ENCODE measurements around the gene GALNT2.

GALNT2 gene

DNA sequence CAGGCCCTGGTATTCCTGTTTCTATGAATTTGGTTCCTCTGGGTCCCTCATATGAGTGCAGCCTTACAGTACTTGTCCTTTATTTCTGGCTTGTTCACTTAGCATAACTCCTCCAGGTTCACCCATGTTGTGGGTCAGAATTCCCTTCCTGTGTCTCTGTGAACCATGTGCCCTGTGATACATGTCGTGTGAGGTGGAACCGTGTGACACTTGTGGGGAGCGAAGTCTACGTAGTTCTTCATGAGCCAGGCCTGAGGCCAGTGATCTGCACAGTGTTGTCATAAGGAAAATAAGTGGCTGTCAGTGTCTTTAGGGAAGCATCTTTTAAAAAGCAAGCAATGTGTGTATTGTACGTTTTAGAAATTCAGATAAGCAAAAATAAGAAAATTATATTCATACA, 122.8 kb downstream of the GALNT2 start:
- no peaks in the 10 kb centered on the region for H3K27me3 ChIP-seq (ENCODE audit: insufficient read depth, low read length, poor library complexity)
- H3K4me2 ChIP-seq (ENCODE audit: insufficient read depth, low read length), result no peak overlapping the region
- no peak overlapping the region for H3K9ac ChIP-seq (ENCODE audit: low read depth, low read length)
- ATAC-seq (ENCODE audit: insufficient read depth, low read depth) (no peak), DNase-seq (no peak)
- no peaks in the 10 kb centered on the region for H3K9me3 ChIP-seq (ENCODE audit: insufficient read depth, low read length, severe bottlenecking)
- H3K4me1 ChIP-seq (ENCODE audit: insufficient read depth, low read length), result peaks cover 38% of the 10 kb centered on the region
- peak overlapping the region; percentile 44 for H3K27ac ChIP-seq (ENCODE audit: low read length)
- H3K36me3 ChIP-seq (ENCODE audit: insufficient read depth, low read length), result peaks cover 95% of the 10 kb centered on the region
- TF ChIP-seq EZH2 (IDR thresholded peaks at IDR 0.05; ENCODE audit: borderline replicate concordance, low read depth, low read length, severe bottlenecking), result no peak
- TF ChIP-seq, protein P1, sequence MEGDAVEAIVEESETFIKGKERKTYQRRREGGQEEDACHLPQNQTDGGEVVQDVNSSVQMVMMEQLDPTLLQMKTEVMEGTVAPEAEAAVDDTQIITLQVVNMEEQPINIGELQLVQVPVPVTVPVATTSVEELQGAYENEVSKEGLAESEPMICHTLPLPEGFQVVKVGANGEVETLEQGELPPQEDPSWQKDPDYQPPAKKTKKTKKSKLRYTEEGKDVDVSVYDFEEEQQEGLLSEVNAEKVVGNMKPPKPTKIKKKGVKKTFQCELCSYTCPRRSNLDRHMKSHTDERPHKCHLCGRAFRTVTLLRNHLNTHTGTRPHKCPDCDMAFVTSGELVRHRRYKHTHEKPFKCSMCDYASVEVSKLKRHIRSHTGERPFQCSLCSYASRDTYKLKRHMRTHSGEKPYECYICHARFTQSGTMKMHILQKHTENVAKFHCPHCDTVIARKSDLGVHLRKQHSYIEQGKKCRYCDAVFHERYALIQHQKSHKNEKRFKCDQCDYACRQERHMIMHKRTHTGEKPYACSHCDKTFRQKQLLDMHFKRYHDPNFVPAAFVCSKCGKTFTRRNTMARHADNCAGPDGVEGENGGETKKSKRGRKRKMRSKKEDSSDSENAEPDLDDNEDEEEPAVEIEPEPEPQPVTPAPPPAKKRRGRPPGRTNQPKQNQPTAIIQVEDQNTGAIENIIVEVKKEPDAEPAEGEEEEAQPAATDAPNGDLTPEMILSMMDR (IDR thresholded peaks at IDR 0.05; ENCODE audit: borderline replicate concordance, extremely low read depth, low read length, poor library complexity, severe bottlenecking), result no peak
- peaks cover 99% of the 10 kb centered on the region for H4K20me1 ChIP-seq (ENCODE audit: insufficient read depth, low read length)
- H3K79me2 ChIP-seq (ENCODE audit: insufficient read depth, low read length), result peaks cover 100% of the 10 kb centered on the region
- H2AFZ ChIP-seq (ENCODE audit: low read depth, low read length), result no peak overlapping the region
- H3K4me3 ChIP-seq (ENCODE audit: low read depth in 1 of 2, low read length in 2 of 2), result no peak overlapping the region

DNA sequence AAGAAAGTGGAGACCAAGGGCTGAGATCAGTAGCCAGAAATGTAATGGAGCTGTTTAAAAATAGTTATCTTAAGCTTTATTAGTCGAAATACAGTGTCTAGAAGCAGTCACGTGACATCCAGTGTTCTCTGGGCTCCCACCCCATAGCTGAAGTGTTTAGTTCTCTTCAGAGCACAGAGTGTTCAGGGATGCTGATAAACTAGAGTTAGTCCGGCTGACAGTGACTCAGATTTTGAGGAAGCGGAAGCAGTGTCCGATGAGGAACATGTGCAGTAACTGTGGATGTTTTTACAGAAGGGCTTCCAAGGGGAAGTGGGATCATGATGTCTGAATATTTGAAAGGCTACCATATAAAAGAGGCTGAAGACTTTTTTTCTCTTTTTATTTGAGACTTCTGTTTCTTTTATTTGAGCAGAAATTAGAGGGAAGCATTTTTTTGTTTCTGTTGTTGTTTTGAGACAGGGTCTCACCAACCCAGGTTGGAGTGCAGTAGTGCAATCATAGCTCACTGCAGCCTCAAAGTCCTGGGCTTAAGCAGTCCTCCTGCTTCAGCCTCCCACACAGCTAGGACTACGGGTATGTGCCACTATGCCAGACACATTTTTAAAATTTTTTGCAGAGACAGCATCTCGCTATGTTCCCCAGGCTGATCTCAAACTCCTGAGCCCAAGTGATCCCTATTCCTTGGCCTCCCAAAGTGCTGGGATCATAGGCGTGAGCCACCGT, 124.2 kb downstream of the GALNT2 start:
- H3K4me2 ChIP-seq (ENCODE audit: insufficient read depth, low read length), result no peak overlapping the region
- H3K79me2 ChIP-seq (ENCODE audit: insufficient read depth, low read length), result peaks cover 100% of the 10 kb centered on the region
- no peaks in the 10 kb centered on the region for H3K27me3 ChIP-seq (ENCODE audit: insufficient read depth, low read length, poor library complexity)
- ATAC-seq (ENCODE audit: insufficient read depth, low read depth) (no peak), DNase-seq (no peak)
- TF ChIP-seq EZH2 (IDR thresholded peaks at IDR 0.05; ENCODE audit: borderline replicate concordance, low read depth, low read length, severe bottlenecking), result no peak
- no peaks in the 10 kb centered on the region for H3K9me3 ChIP-seq (ENCODE audit: insufficient read depth, low read length, severe bottlenecking)
- H4K20me1 ChIP-seq (ENCODE audit: insufficient read depth, low read length), result peaks cover 99% of the 10 kb centered on the region
- no peak overlapping the region for H3K27ac ChIP-seq (ENCODE audit: low read length)
- H3K36me3 ChIP-seq (ENCODE audit: insufficient read depth, low read length), result peaks cover 95% of the 10 kb centered on the region
- H3K4me1 ChIP-seq (ENCODE audit: insufficient read depth, low read length), result peaks cover 24% of the 10 kb centered on the region
- no peak overlapping the region for H2AFZ ChIP-seq (ENCODE audit: low read depth, low read length)
- no peak overlapping the region for H3K9ac ChIP-seq (ENCODE audit: low read depth, low read length)
- H3K4me3 ChIP-seq (ENCODE audit: low read depth in 1 of 2, low read length in 2 of 2), result no peak overlapping the region

DNA sequence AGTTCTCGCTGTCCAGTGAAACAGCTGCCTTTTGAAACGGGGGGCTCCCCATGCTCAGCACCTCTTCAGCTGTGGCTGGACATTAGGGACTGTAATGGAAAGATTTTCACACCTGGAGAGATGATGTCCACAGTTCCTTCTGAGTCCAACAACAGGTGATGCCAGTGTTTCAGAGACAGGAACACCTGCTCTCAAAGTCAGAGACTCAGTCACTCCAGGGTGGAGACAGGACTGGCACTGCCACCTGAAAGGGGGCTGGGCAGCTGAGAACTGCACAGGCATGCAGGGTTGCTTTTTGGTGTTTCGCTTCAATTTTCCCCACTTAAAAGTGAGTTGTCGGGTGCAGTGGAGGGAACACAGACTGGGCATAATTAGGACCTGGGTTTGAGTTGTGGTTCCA, 124.8 kb downstream of the GALNT2 start:
- Histone ChIP-seq H2AFZ (ENCODE audit: low read depth, low read length) (no peak overlapping the region), H3K36me3 (ENCODE audit: insufficient read depth, low read length) (peaks cover 95% of the 10 kb centered on the region), H3K4me1 (ENCODE audit: insufficient read depth, low read length) (peaks cover 18% of the 10 kb centered on the region), H4K20me1 (ENCODE audit: insufficient read depth, low read length) (peaks cover 100% of the 10 kb centered on the region), H3K27me3 (ENCODE audit: insufficient read depth, low read length, poor library complexity) (no peaks in the 10 kb centered on the region), H3K79me2 (ENCODE audit: insufficient read depth, low read length) (peaks cover 100% of the 10 kb centered on the region), H3K27ac (ENCODE audit: low read length) (0 out of 2 replicates have a peak overlapping the region, but pooled peaks have one; percentile 1), H3K4me2 (ENCODE audit: insufficient read depth, low read length) (no peak overlapping the region), H3K9me3 (ENCODE audit: insufficient read depth, low read length, severe bottlenecking) (no peaks in the 10 kb centered on the region), H3K4me3 (ENCODE audit: low read depth in 1 of 2, low read length in 2 of 2) (no peak overlapping the region), H3K9ac (ENCODE audit: low read depth, low read length) (no peak overlapping the region)
- TF ChIP-seq EZH2 (IDR thresholded peaks at IDR 0.05; ENCODE audit: borderline replicate concordance, low read depth, low read length, severe bottlenecking), result no peak
- TF ChIP-seq, protein P1 (IDR thresholded peaks at IDR 0.05; ENCODE audit: borderline replicate concordance, extremely low read depth, low read length, poor library complexity, severe bottlenecking), result no peak
- ATAC-seq (ENCODE audit: insufficient read depth, low read depth) (no peak), DNase-seq (no peak)

- H3K9ac ChIP-seq (ENCODE audit: low read depth, low read length), result no peak overlapping the region
- H3K4me3 ChIP-seq (ENCODE audit: low read depth in 1 of 2, low read length in 2 of 2), result no peak overlapping the region
- no peaks in the 10 kb centered on the region for H3K27me3 ChIP-seq (ENCODE audit: insufficient read depth, low read length, poor library complexity)
- H3K4me2 ChIP-seq (ENCODE audit: insufficient read depth, low read length), result no peak overlapping the region
- peak overlapping the region; percentile 3 for H3K27ac ChIP-seq (ENCODE audit: low read length)
- H2AFZ ChIP-seq (ENCODE audit: low read depth, low read length), result no peak overlapping the region
- no peaks in the 10 kb centered on the region for H3K9me3 ChIP-seq (ENCODE audit: insufficient read depth, low read length, severe bottlenecking)
- H3K4me1 ChIP-seq (ENCODE audit: insufficient read depth, low read length), result peaks cover 11% of the 10 kb centered on the region; the same call in 1 of the 2 replicates
- TF ChIP-seq EZH2 (IDR thresholded peaks at IDR 0.05; ENCODE audit: borderline replicate concordance, low read depth, low read length, severe bottlenecking), result no peak
- TF ChIP-seq, protein P1 (IDR thresholded peaks at IDR 0.05; ENCODE audit: borderline replicate concordance, extremely low read depth, low read length, poor library complexity, severe bottlenecking), result no peak
- peaks cover 94% of the 10 kb centered on the region for H3K36me3 ChIP-seq (ENCODE audit: insufficient read depth, low read length)
- ATAC-seq (ENCODE audit: insufficient read depth, low read depth), result peak; percentile 22; the same call in 1 of the 3 replicates
- H4K20me1 ChIP-seq (ENCODE audit: insufficient read depth, low read length), result peaks cover 100% of the 10 kb centered on the region
- no peak for DNase-seq
- H3K79me2 ChIP-seq (ENCODE audit: insufficient read depth, low read length), result peaks cover 100% of the 10 kb centered on the region
Measured at GRCh38 chr1:230194525-230194924, 127.5 kb downstream of the GALNT2 start.

Measured in DND-41 (cell line).